ENCODE results near the gene HINT3.
"Not testable (repeated sequence)": the region's sequence is repeated elsewhere in the genome, so short reads cannot be mapped to it uniquely, and the experiment has no call there.

The HINT3 gene

GRCh38 chr6:125954735-125955339 lies 1.7 kb upstream of the HINT3 start:
- no peak for DNase-seq
- intact Hi-C loops (cut with DNase I) = loop anchor here (10.0 kb wide), 1 partner anchor 90 kb away; no protein-coding TSS in a partner anchor

GRCh38 chr6:125955973-125956372 lies 597 bp upstream of the HINT3 start:
- intact Hi-C loops (cut with DNase I) = loop anchor here (2.0 to 10.0 kb wide), 2 partner anchors 91 to 165 kb away; partner anchors contain the start of gene NCOA7

DNA sequence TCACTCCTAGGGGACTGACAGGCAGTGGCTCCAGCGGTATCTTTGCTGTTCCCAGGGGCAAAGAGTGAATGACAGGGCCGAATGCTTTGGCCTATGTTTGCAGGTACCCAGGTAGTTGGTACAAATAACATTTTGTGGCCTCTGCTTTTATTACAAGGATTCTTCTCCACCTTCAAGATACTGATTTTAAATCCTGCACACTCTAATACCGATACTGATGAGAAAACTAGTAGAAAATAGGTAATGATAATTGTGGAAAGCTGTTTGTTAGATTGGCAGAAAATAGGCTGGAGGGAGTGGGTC lies 772 bp downstream of the HINT3 start:
- intact Hi-C loops (cut with DNase I) = loop anchor here (2.0 to 10.0 kb wide), 2 partner anchors 93 to 167 kb away; partner anchors contain the start of gene NCOA7
- no peak for DNase-seq

More at GRCh38 chr6:125955973-125956372, 597 bp upstream of the HINT3 start:
- DNase-seq = no peak

DNA sequence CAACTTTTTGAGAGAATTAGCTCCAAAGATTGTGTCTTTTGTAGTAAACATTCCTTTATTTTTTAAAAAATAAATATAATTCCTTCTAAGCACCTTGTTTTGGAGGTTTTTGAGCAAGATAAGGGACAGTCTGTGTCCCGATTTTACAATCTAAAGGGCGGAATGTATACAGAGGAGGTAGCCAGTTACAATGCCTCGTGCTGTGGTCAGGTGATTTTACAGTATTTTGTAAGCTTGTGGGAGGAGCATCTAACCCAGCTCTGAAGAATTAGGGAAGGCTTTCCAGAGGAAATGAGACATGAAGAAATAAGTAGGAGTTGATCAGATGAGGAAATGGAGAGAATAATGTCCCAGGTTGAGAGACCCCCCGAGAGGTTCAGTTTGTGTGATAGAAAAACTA lies 1.3 kb downstream of the HINT3 start:
- intact Hi-C loops (cut with DNase I) = loop anchor here (2.0 to 10.0 kb wide), 2 partner anchors 93 to 167 kb away; partner anchors contain the start of gene NCOA7
- DNase-seq = peak in 24 of 42 donors; percentile 17 to 78 (median 48)

- DNase-seq = no peak
- intact Hi-C loops (cut with DNase I) = loop anchor here (10.0 kb wide), 1 partner anchor 94 kb away; no protein-coding TSS in a partner anchor
These were observed 2.5 kb downstream of the HINT3 start for GRCh38 chr6:125959041-125959440.

DNA sequence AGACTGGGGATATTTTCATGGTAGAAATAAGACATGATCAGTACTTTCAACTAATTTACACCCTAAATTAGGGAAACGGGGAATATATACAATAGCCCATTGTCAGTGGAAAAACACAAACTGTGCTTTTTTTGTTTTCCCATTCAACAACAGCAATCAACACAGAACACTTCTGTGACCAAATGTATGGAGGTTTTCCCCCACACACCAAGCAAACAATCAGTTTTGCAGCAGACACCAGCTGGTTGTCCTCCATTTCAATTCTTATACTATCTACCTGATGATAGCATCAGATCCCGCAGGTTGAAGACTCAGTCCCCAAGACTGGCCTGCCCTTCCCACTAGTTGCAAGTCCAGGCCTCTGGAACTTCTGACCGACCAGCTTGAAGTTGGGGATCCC lies 4.5 kb downstream of the HINT3 start:
- intact Hi-C loops (cut with DNase I) = no loop called here
- peak in 9 of 42 donors; percentile 8 to 54 (median 37) for DNase-seq

DNA sequence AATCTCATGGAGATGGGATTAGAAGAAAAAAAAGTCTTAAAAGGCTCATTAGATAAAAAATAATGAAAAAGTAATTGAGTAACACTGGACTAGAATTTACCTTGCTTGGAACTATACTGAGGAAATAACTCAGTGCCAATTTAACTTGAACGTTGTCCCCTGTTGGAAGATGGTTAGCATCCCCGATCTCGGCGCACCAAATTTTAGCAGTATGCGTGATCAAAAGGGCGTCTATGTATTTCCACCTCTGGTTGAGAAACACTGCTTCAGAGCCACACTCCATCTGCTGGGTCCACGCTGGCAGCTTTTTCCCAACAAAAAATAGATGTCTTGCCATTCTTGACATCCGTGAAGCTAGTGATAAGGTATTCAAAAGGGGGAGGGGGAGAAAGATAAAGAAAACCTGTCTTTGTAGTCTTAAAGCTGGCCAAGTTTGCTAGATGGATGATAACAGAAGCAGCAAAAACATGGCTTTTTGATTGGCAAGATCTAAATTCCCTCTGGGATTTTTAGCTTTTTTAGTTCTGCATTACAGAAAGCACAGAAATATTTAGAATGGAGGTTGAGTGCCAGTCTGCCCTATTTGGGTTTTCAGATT lies 6.4 kb downstream of the HINT3 start:
- DNase-seq = no peak
- intact Hi-C loops (cut with DNase I) = no loop called here

DNA sequence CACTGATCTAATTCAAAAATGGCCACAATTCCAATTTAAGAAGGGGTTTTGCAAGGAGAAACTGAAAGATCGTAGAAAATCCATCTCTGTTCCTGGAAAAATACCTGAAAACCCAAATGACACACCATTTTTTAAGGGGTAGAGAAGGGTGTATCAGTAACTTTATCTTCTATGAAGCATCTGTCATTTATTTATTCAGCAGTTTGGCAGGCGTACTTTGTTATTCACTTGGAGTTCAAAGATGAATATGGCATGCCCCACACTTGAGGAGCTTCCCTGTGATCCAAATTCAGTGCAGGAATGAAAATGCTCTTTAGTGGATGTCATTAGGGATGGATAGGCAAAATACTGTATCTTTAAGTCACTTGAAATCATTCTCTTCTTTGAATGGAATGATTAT lies 7.2 kb downstream of the HINT3 start:
- intact Hi-C loops (cut with DNase I) = no loop called here

GRCh38 chr6:125966569-125966968 lies 10.0 kb downstream of the HINT3 start:
- DNase-seq = no peak
- intact Hi-C loops (cut with DNase I) = no loop called here

More for the DNA sequence above, 7.2 kb downstream of the HINT3 start:
- DNase-seq = no peak

GRCh38 chr6:125968493-125968892 lies 11.9 kb downstream of the HINT3 start:
- intact Hi-C loops (cut with DNase I) = no loop called here

GRCh38 chr6:125970760-125971159 lies 14.2 kb downstream of the HINT3 start:
- intact Hi-C loops (cut with DNase I) = loop anchor here (10.0 kb wide), 1 partner anchor 656 kb away; no protein-coding TSS in a partner anchor

More at GRCh38 chr6:125968493-125968892, 11.9 kb downstream of the HINT3 start:
- no peak for DNase-seq

DNA sequence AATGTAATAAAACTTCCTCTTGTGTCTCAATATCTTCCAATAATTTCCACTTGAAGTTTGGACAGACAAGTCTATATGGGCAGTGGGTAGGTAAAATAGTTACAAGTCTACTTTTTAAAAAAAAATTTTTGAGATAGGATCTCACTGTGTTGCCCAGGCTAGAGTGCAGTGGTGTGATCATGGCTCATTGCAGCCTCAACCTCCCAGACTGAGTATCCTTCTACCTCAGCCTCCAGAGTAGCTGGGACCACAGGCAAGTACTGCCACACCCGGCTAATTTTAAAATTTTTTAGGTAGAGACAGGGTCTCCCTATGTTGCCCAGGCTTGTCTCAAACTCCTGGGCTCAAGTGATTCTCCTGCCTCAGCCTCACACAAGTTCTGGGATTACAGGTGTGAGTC lies 15.9 kb downstream of the HINT3 start:
- intact Hi-C loops (cut with DNase I) = loop anchor here (10.0 kb wide), 1 partner anchor 658 kb away; no protein-coding TSS in a partner anchor

More at GRCh38 chr6:125970760-125971159, 14.2 kb downstream of the HINT3 start:
- DNase-seq = peak in 1 of 42 donors; percentile 9

GRCh38 chr6:125974214-125974866 lies 17.8 kb downstream of the HINT3 start:
- no peak for DNase-seq
- intact Hi-C loops (cut with DNase I) = loop anchor here (10.0 kb wide), 1 partner anchor 660 kb away; no protein-coding TSS in a partner anchor

More for the DNA sequence above, 15.9 kb downstream of the HINT3 start:
- not testable (repeated sequence) for DNase-seq

DNA sequence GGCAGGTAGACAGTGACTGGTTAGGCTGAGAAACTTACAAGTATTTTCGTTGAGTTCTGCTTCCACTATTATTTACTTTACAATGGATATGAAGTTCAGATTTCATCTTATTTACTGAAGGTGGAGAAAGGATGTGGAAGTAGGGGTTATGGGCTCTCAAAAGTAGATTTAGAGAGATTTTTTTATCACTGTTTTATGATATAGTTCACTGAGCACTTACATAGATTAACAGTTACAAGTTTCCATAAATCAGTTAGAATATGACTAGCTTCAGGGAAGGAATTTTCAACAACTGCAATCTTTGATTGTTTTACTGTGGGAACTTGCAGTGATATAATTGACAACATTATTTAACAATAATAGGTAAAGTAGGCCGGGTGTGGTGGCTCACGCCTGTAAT lies 22.5 kb downstream of the HINT3 start:
- DNase-seq = no peak
- intact Hi-C loops (cut with DNase I) = loop anchor here (5.0 to 10.0 kb wide), 2 partner anchors 117 to 664 kb away; no protein-coding TSS in a partner anchor

DNA sequence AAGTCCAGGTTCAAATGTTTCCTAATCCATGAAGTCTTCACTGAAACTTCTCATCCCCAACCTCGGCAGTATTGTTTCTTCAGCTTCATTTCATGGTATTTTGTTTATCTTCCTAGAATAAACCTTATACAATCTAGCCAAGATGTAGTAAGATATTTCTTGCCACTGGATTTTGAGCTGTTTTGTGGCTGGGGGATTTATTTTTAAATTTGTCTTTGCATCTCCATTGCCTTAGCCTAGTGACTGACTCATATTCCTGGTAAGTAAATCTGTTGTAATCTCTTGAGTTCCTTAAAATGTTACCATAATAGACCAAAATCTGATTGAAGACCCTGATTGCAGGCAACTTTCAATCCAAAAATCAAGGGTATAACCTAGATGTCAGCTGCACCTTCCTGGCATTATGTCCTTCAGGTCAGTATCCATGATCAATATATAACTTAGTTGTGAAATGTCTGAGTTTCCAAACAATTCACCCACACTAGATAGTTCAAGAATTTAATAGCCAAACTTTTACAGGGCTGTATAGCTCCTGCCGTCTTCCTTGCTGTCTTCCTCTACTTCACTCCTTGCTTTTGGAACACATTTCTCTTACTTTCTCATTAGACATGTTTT lies 25.1 kb downstream of the HINT3 start:
- no peak for DNase-seq
- intact Hi-C loops (cut with DNase I) = no loop called here

- DNase-seq = no peak
- intact Hi-C loops (cut with DNase I) = no loop called here
These were observed 26.8 kb downstream of the HINT3 start for GRCh38 chr6:125983246-125983945.

GRCh38 chr6:125984311-125984710 lies 27.7 kb downstream of the HINT3 start:
- intact Hi-C loops (cut with DNase I) = no loop called here
- DNase-seq = no peak

DNA sequence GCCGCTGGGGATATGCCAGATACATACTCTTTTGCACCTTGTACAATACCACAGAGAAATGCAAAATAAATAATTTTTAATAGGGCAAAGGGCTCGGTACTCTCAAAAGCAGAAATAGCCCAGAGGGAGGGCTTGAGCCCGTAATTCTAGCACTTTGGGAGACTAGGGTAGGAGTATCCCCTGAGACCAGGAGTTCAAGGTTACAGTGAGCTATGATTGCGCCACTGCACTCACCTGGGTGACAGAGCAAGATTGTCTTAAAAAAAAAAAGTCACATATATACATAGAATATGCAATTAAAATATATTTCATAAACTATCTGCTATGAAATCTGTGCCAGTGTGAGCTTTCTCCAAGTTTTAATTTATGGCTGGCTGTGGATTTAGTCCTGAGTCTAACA lies 29.0 kb downstream of the HINT3 start:
- no peak for DNase-seq
- intact Hi-C loops (cut with DNase I) = no loop called here

DNA sequence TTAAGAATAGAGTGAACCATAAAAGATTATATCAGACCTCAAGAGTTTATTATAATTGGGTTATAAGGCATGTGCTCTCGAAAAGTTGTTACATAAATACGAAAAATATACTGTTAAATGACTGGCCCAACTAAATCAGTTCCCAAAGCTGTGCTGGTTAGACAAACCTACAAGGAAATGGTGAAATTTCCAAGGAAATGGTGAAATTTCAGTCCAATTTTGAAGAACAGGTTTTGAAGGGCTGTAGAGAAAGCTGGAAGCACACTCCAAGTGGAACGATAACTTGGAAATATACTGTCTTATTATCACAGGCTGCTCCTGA lies 29.4 kb downstream of the HINT3 start:
- no peak for DNase-seq
- intact Hi-C loops (cut with DNase I) = no loop called here

Measured in head of caudate nucleus (tissue), 42 donors.